ENCODE measurements around the gene METTL6. TPM values are rescaled to one million over a fixed set of nuclear protein-coding genes. Genes with fewer than 3 reads are reported as not detected.
"Not testable (repeated sequence)": the region's sequence is repeated elsewhere in the genome, so short reads cannot be mapped to it uniquely, and the experiment has no call there.

Gene METTL6
- total and polyA plus RNA-seq, 2 experiments from 2014 or later, result 21.6 to 30.9 TPM

GRCh38 chr3:15427981-15428380, 637 bp upstream of the METTL6 start:
- H3K9me3 ChIP-seq (ENCODE audit: low read depth), result no peaks in the 10 kb centered on the region
- TF ChIP-seq EZH2phosphoT487 (IDR thresholded peaks at IDR 0.05; ENCODE audit: insufficient read depth, low read depth), result no peak
- TF ChIP-seq EZH2 (IDR thresholded peaks at IDR 0.05; ENCODE audit: insufficient read depth, poor library complexity, severe bottlenecking), result no peak
- no peak for DNase-seq
- H3K9me2 ChIP-seq (ENCODE audit: insufficient read depth), result no peaks in the 10 kb centered on the region
- peak overlapping the region; percentile 96 for H3K4me2 ChIP-seq (ENCODE audit: unreplicated experiment)
- H3K79me2 ChIP-seq (ENCODE audit: insufficient read depth), result peaks cover 87% of the 10 kb centered on the region
- no peaks in the 10 kb centered on the region for H4K20me1 ChIP-seq (ENCODE audit: insufficient read depth)
- H3F3A ChIP-seq (ENCODE audit: insufficient read depth), result peaks cover 14% of the 10 kb centered on the region; the same call in 1 of the 2 replicates
- H3K4me3 ChIP-seq, result peak overlapping the region; percentile 99
- H3K9ac ChIP-seq, result peak overlapping the region; percentile 95
- peak overlapping the region; percentile 97 for H2AFZ ChIP-seq
- peaks cover 19% of the 10 kb centered on the region for H3K4me1 ChIP-seq (ENCODE audit: insufficient read depth)
- peak overlapping the region; percentile 92 for H3K27ac ChIP-seq
- H3K27me3 ChIP-seq (replicated peaks; ENCODE audit: insufficient read depth), result no peaks in the 10 kb centered on the region
- in situ Hi-C loops (cut with MboI), result loop anchor here (10.0 kb wide), 1 partner anchor 127 kb away; no protein-coding TSS in a partner anchor
- WGBS, 2 experiments (ENCODE audit: low coverage in 1 of 2, low lambda C conversion rate in 2 of 2, missing lambda C conversion rate in 2 of 2), result 0 to 2% methylated on average over 7 to 11 of the region's 11 CpGs
- peaks cover 28% of the 10 kb centered on the region for H3K36me3 ChIP-seq (ENCODE audit: low read depth)

- Histone ChIP-seq H3K27me3 (replicated peaks; ENCODE audit: insufficient read depth) (no peaks in the 10 kb centered on the region), H4K20me1 (ENCODE audit: insufficient read depth) (no peaks in the 10 kb centered on the region), H3K4me3 (peak overlapping the region; percentile 99), H3F3A (ENCODE audit: insufficient read depth) (peaks cover 14% of the 10 kb centered on the region; the same call in 1 of the 2 replicates), H3K4me1 (ENCODE audit: insufficient read depth) (peaks cover 19% of the 10 kb centered on the region), H3K4me2 (ENCODE audit: unreplicated experiment) (peak overlapping the region; percentile 96), H3K36me3 (ENCODE audit: low read depth) (peaks cover 23% of the 10 kb centered on the region; the same call in 1 of the 2 replicates), H3K9me3 (ENCODE audit: low read depth) (no peaks in the 10 kb centered on the region), H2AFZ (peak overlapping the region; percentile 97), H3K27ac (peak overlapping the region; percentile 92), H3K9ac (peak overlapping the region; percentile 95), H3K79me2 (ENCODE audit: insufficient read depth) (peaks cover 74% of the 10 kb centered on the region), H3K9me2 (ENCODE audit: insufficient read depth) (no peaks in the 10 kb centered on the region)
- WGBS, 2 experiments (ENCODE audit: low coverage in 1 of 2, low lambda C conversion rate in 2 of 2, missing lambda C conversion rate in 2 of 2), result 33 to 35% methylated on average over 16 of the region's 16 CpGs
- TF ChIP-seq EZH2phosphoT487 (IDR thresholded peaks at IDR 0.05; ENCODE audit: insufficient read depth, low read depth) (no peak), EZH2 (IDR thresholded peaks at IDR 0.05; ENCODE audit: insufficient read depth, poor library complexity, severe bottlenecking) (no peak)
- in situ Hi-C loops (cut with MboI), result loop anchor here (10.0 kb wide), 1 partner anchor 128 kb away; no protein-coding TSS in a partner anchor
- no peak for DNase-seq
These were observed 695 bp downstream of the METTL6 start for GRCh38 chr3:15426579-15427118.

- H3K36me3 ChIP-seq (ENCODE audit: low read depth), result peaks cover 26% of the 10 kb centered on the region; the same call in 1 of the 2 replicates
- peak; percentile 64 for DNase-seq
- H3K79me2 ChIP-seq (ENCODE audit: insufficient read depth), result peaks cover 18% of the 10 kb centered on the region
- no peaks in the 10 kb centered on the region for H3K9me2 ChIP-seq (ENCODE audit: insufficient read depth)
- WGBS, 2 experiments (ENCODE audit: low coverage in 1 of 2, low lambda C conversion rate in 2 of 2, missing lambda C conversion rate in 2 of 2), result 36 to 52% methylated on average over 4 of the region's 4 CpGs
- no peak overlapping the region for H2AFZ ChIP-seq
- no peaks in the 10 kb centered on the region for H3K9me3 ChIP-seq (ENCODE audit: low read depth)
- H3K27ac ChIP-seq, result no peak overlapping the region
- no peak for TF ChIP-seq EZH2 (IDR thresholded peaks at IDR 0.05; ENCODE audit: insufficient read depth, poor library complexity, severe bottlenecking)
- no peak for TF ChIP-seq EZH2phosphoT487 (IDR thresholded peaks at IDR 0.05; ENCODE audit: insufficient read depth, low read depth)
- no peaks in the 10 kb centered on the region for H3K27me3 ChIP-seq (replicated peaks; ENCODE audit: insufficient read depth)
- H3K4me2 ChIP-seq (ENCODE audit: unreplicated experiment), result no peak overlapping the region
- peaks cover 9% of the 10 kb centered on the region; the same call in 1 of the 2 replicates for H3K4me1 ChIP-seq (ENCODE audit: insufficient read depth)
- H4K20me1 ChIP-seq (ENCODE audit: insufficient read depth), result no peaks in the 10 kb centered on the region
- no peak overlapping the region for H3K4me3 ChIP-seq
- no peak overlapping the region for H3K9ac ChIP-seq
- in situ Hi-C loops (cut with MboI), result loop anchor here (10.0 kb wide), 1 partner anchor 134 kb away; no protein-coding TSS in a partner anchor
- H3F3A ChIP-seq (ENCODE audit: insufficient read depth), result no peaks in the 10 kb centered on the region
These were observed 6.5 kb downstream of the METTL6 start for GRCh38 chr3:15420871-15421270.

GRCh38 chr3:15410966-15411365, 16.4 kb downstream of the METTL6 start:
- H3K36me3 ChIP-seq (ENCODE audit: low read depth), result peaks cover 15% of the 10 kb centered on the region; the same call in 1 of the 2 replicates
- not testable (repeated sequence) for H3K9ac ChIP-seq; H3F3A ChIP-seq (ENCODE audit: insufficient read depth); H3K79me2 ChIP-seq (ENCODE audit: insufficient read depth); H3K27ac ChIP-seq; H3K4me2 ChIP-seq (ENCODE audit: unreplicated experiment); H3K4me3 ChIP-seq; H4K20me1 ChIP-seq (ENCODE audit: insufficient read depth); H3K4me1 ChIP-seq (ENCODE audit: insufficient read depth); H3K27me3 ChIP-seq (replicated peaks; ENCODE audit: insufficient read depth); H3K9me3 ChIP-seq (ENCODE audit: low read depth); H2AFZ ChIP-seq; H3K9me2 ChIP-seq (ENCODE audit: insufficient read depth); DNase-seq
- in situ Hi-C loops (cut with MboI), result loop anchor here (10.0 kb wide), 1 partner anchor 296 kb away; no protein-coding TSS in a partner anchor
- WGBS, 2 experiments (ENCODE audit: low coverage in 1 of 2, low lambda C conversion rate in 2 of 2, missing lambda C conversion rate in 2 of 2), result 93 to 99% methylated on average over 7 of the region's 7 CpGs

Measured in GM23248 (cell line).